SK-N-SH treated with all-trans-retinoic acid at 6 μM for 48 hours (cell line): Measurements from ENCODE around the gene AP3S2.

ENCODE experiments used
- ATAC-seq: fragments of 200-7000 bp; cut with Tn5 transposase; 3 replicates; pipeline ENCODE4 v1.9.1; 2020; ENCODE audit warnings: mild to moderate bottlenecking, moderate library complexity
- BACH2 ChIP-seq: fragments of 250-450 bp; sonication (Bioruptor Pico); IDR thresholded peaks from 2 replicates; pipeline ENCODE4 v1.9.0; 2021; ENCODE audit warnings: mild to moderate bottlenecking, borderline replicate concordance
- ESRRG ChIP-seq: fragments of 250-450 bp; sonication (Bioruptor Pico); IDR thresholded peaks from 2 replicates; pipeline ENCODE4 v1.6.1; 2021; ENCODE audit warnings: mild to moderate bottlenecking
- GLIS3 ChIP-seq: fragments of 250-450 bp; sonication (Bioruptor Pico); IDR thresholded peaks from 2 replicates; pipeline ENCODE4 v1.5.0; 2020; ENCODE audit warnings: mild to moderate bottlenecking, moderate library complexity
- ISL1 ChIP-seq: fragments of 250-450 bp; sonication (Bioruptor Pico); IDR thresholded peaks from 2 replicates; pipeline ENCODE4 v2.1.2; 2022; ENCODE audit warnings: mild to moderate bottlenecking, moderate library complexity
- OSR1 ChIP-seq: fragments of 250-450 bp; sonication (Bioruptor Pico); IDR thresholded peaks from 2 replicates; pipeline ENCODE4 v1.8.0; 2022; ENCODE audit warnings: moderate library complexity, mild to moderate bottlenecking, inconsistent platforms
- PATZ1 ChIP-seq: fragments of 250-450 bp; sonication (Bioruptor Pico); IDR thresholded peaks from 2 replicates; pipeline ENCODE4 v1.8.0; 2020; ENCODE audit warnings: mild to moderate bottlenecking, moderate library complexity, borderline replicate concordance
- PPARA ChIP-seq: fragments of 250-450 bp; sonication (Bioruptor Pico); IDR thresholded peaks from 2 replicates; pipeline ENCODE4 v1.5.0; 2020; ENCODE audit warnings: mild to moderate bottlenecking, borderline replicate concordance
- RARB ChIP-seq: fragments of 250-450 bp; sonication (Bioruptor Pico); IDR thresholded peaks from 2 replicates; pipeline ENCODE4 v1.8.0; 2021; ENCODE audit warnings: mild to moderate bottlenecking, moderate library complexity
- SNAI2 ChIP-seq: fragments of 250-450 bp; sonication (Bioruptor Pico); IDR thresholded peaks from 2 replicates; pipeline ENCODE4 v1.5.0; 2020; ENCODE audit warnings: mild to moderate bottlenecking, moderate library complexity
- TCF4 ChIP-seq: fragments of 250-450 bp; sonication (Bioruptor Pico); IDR thresholded peaks from 2 replicates; pipeline ENCODE4 v1.8.0; 2021; ENCODE audit warnings: mild to moderate bottlenecking, moderate library complexity, borderline replicate concordance
- TOX ChIP-seq: fragments of 250-450 bp; sonication (Bioruptor Pico); IDR thresholded peaks from 2 replicates; pipeline ENCODE4 v1.8.0; 2021; ENCODE audit warnings: mild to moderate bottlenecking, moderate library complexity, borderline replicate concordance
- TSHZ2 ChIP-seq: fragments of 250-450 bp; sonication (Bioruptor Pico); IDR thresholded peaks from 2 replicates; pipeline ENCODE4 v1.5.0; 2020; ENCODE audit warnings: mild to moderate bottlenecking, moderate library complexity
- ZFP3 ChIP-seq: fragments of 250-450 bp; sonication (Bioruptor Pico); IDR thresholded peaks from 2 replicates; pipeline ENCODE4 v1.5.0; 2020; ENCODE audit warnings: mild to moderate bottlenecking, moderate library complexity
- ZFP30 ChIP-seq: fragments of 450-650 bp; formaldehyde crosslinking; IDR thresholded peaks from 2 replicates; pipeline ENCODE4 v1.5.0; 2022; ENCODE audit warnings: mild to moderate bottlenecking, moderate library complexity
- ZNF565 ChIP-seq: fragments of 450-650 bp; formaldehyde crosslinking; conservative IDR thresholded peaks from 2 replicates; pipeline ENCODE4 v1.5.0; 2020; ENCODE audit warnings: low read depth, mild to moderate bottlenecking, moderate library complexity
- ZNF70 ChIP-seq: fragments of 450-650 bp; formaldehyde crosslinking; IDR thresholded peaks from 2 replicates; pipeline ENCODE4 v1.5.0; 2020; ENCODE audit warnings: mild to moderate bottlenecking, moderate library complexity
- ZNF8 ChIP-seq: fragments of 450-650 bp; formaldehyde crosslinking; IDR thresholded peaks from 2 replicates; pipeline ENCODE4 v1.5.0; 2020; ENCODE audit warnings: mild to moderate bottlenecking, moderate library complexity
- TF ChIP-seq, protein P1 (sequence below): fragments of 250-450 bp; sonication (Bioruptor Pico); IDR thresholded peaks from 2 replicates; pipeline ENCODE4 v1.5.1; 2020; ENCODE audit warnings: low read depth, mild to moderate bottlenecking, moderate library complexity
- TF ChIP-seq, protein P2 (sequence below): fragments of 250-450 bp; sonication (Bioruptor Pico); IDR thresholded peaks from 2 replicates; pipeline ENCODE4 v1.8.0; 2021; ENCODE audit warnings: low read depth, mild to moderate bottlenecking, moderate library complexity, borderline replicate concordance

AP3S2 gene

DNA sequence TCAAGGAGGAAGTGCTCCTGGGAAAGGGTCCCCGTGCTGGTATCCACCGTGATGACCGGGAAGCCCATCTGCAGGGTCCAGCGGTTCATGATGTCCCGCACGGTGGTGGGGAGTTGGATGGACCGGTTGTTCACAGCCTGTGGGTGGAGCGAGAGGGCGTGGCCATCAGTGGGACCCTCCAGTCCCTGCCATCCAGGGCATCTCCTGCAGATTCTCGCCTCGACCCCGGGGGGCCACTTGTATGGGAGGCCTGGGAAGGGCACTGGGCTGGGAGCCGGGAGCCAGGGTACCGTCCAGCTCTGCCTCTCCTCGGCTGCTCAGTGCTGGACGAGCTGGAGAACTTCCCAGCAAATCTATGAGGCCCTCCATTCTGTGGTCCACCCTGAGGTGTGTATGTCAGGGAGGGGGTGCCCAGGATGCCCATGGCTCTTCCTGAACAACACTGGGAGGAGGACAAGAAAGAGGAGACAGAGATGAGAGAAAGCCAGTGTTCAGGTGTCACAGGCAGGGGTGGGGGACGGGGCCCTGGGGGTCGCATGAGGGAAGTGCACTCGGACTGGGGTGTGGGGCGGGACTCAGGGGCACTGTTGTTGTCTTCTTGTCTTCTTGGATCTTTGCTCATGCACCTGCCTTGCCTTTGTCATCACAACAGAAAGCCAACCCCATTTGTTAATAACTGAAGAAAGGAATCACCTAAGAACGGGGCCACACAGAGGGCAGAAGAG is 92.2 kb downstream of the AP3S2 start:
- no peak for TF ChIP-seq ZNF565
- no peak for TF ChIP-seq SNAI2
- TF ChIP-seq, protein P1, sequence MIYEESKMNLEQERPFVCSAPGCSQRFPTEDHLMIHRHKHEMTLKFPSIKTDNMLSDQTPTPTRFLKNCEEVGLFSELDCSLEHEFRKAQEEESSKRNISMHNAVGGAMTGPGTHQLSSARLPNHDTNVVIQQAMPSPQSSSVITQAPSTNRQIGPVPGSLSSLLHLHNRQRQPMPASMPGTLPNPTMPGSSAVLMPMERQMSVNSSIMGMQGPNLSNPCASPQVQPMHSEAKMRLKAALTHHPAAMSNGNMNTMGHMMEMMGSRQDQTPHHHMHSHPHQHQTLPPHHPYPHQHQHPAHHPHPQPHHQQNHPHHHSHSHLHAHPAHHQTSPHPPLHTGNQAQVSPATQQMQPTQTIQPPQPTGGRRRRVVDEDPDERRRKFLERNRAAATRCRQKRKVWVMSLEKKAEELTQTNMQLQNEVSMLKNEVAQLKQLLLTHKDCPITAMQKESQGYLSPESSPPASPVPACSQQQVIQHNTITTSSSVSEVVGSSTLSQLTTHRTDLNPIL (CRISPR knock-in tag): no peak
- no peak for TF ChIP-seq PPARA
- TF ChIP-seq ESRRG (CRISPR knock-in tag): no peak
- TF ChIP-seq TOX: no peak
- no peak for TF ChIP-seq OSR1 (CRISPR knock-in tag)
- no peak for ATAC-seq

- ATAC-seq: no peak
- TF ChIP-seq PPARA (no peak), ZFP3 (CRISPR knock-in tag) (no peak), ZFP30 (no peak), TSHZ2 (CRISPR knock-in tag) (no peak), GLIS3 (no peak), RARB (CRISPR knock-in tag) (no peak), ISL1 (no peak), PATZ1 (CRISPR knock-in tag) (no peak), OSR1 (CRISPR knock-in tag) (no peak), TCF4 (CRISPR knock-in tag) (no peak), ZNF8 (CRISPR knock-in tag) (no peak), BACH2 (CRISPR knock-in tag) (no peak), ESRRG (CRISPR knock-in tag) (no peak), TOX (no peak), ZNF70 (CRISPR knock-in tag) (no peak)
- TF ChIP-seq, protein P1 (CRISPR knock-in tag): no peak
- TF ChIP-seq, protein P2, sequence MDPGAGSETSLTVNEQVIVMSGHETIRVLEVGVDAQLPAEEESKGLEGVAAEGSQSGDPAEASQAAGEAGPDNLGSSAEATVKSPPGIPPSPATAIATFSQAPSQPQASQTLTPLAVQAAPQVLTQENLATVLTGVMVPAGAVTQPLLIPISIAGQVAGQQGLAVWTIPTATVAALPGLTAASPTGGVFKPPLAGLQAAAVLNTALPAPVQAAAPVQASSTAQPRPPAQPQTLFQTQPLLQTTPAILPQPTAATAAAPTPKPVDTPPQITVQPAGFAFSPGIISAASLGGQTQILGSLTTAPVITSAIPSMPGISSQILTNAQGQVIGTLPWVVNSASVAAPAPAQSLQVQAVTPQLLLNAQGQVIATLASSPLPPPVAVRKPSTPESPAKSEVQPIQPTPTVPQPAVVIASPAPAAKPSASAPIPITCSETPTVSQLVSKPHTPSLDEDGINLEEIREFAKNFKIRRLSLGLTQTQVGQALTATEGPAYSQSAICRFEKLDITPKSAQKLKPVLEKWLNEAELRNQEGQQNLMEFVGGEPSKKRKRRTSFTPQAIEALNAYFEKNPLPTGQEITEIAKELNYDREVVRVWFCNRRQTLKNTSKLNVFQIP (CRISPR knock-in tag): no peak
Observed at GRCh38 chr15:89799918-89800498, 93.8 kb downstream of the AP3S2 start.

GRCh38 chr15:89799011-89799911 is 94.5 kb downstream of the AP3S2 start:
- ATAC-seq: no peak
- no peak for TF ChIP-seq PATZ1 (CRISPR knock-in tag)
- TF ChIP-seq ZNF8 (CRISPR knock-in tag): no peak
- no peak for TF ChIP-seq PPARA
- TF ChIP-seq, protein P2 (CRISPR knock-in tag): no peak
- no peak for TF ChIP-seq TSHZ2 (CRISPR knock-in tag)
- TF ChIP-seq TOX: no peak
- TF ChIP-seq ZFP30: no peak
